SH-SY5Y (cell line): ENCODE results near the gene CARHSP1.

Experiments used
- GATA2 ChIP-seq: IDR thresholded peaks from 2 replicates; pipeline ENCODE4 v1.6.1; 2011; ENCODE audit warnings: mild to moderate bottlenecking, low read depth, low read length
- GATA3 ChIP-seq: IDR thresholded peaks from 2 replicates; pipeline ENCODE4 v1.6.1; 2011; ENCODE audit warnings: low read depth, mild to moderate bottlenecking, low read length, moderate library complexity

The CARHSP1 gene

GRCh38 chr16:8855051-8855786 lies 13.6 kb downstream of the CARHSP1 start:
- TF ChIP-seq GATA2 = no peak
- TF ChIP-seq GATA3 = no peak

- TF ChIP-seq GATA2 = no peak
- no peak for TF ChIP-seq GATA3
Observed at GRCh38 chr16:8854298-8854948, 14.4 kb downstream of the CARHSP1 start.

DNA sequence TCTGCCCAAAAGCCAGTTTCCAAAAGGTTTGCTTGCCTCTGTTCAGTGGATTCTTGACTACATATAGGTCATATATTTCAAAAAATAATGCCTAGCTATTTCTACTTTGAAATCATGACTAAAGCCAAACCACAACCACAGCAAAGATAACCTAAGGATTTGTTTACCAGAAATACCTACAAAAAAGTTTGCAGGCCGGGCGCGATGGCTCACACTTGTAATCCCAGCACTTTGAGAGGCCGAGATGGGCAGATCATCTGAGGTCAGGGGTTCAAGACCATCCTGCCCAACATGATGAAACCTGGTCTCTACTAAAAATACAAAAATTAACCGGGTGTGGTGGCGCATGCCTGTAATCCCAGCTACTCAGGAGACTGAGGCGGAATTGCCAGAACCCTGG lies 15.2 kb downstream of the CARHSP1 start:
- TF ChIP-seq GATA2 = no peak
- no peak for TF ChIP-seq GATA3

DNA sequence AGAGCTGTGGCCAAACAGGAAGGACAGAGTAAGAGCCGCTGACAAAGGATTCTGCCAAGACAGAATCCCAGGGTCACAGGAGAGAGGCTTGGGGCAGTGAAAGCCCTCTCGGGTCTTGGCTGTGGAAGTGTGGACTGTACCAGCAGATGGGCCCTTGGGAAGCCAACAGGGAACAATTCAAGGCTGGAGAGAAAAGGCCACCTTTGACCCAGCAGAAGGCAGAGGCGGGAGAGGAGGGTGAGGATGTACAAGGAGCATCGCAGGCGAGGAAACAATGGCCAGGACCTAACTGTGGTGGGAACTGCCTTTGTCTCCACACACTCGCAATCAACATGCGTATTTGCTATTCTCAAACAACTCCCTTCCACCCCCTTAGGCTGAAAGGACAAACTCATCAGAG lies 15.7 kb downstream of the CARHSP1 start:
- TF ChIP-seq GATA3 (no peak), GATA2 (no peak)

- TF ChIP-seq GATA2 (no peak), GATA3 (no peak)
Observed at GRCh38 chr16:8852534-8852933, 16.3 kb downstream of the CARHSP1 start.

GRCh38 chr16:8851761-8852403 lies 16.9 kb downstream of the CARHSP1 start:
- TF ChIP-seq GATA2 = no peak
- TF ChIP-seq GATA3 = no peak

DNA sequence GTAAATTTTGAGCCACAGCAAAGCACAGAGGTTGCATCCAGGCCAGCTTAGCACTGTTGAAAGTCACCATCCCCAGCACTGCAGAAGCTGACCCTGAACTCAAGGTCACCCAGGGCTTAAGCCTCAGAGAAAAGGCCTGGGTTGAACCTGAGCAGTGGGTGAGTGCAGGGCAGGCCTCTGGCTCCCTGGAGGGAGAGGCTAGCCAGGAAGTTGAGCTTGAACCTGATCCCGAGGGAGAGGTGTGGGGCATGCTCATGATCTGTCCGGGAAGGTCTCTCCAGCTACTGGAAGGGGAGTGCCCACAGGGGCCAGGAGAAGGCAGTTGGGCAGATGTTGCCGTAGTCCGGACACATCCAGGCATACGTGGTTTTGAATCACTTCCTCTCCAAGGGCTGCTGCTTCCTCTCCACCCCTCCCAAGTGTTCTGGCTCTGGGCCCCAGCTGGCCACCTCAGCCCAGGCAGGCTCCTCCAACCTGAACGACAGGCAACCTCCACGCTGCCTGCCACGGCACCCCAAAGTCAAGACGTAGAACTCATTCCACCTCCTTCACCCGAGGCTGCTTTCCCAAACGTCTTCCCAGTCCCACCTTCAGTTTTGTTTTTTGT lies 18.4 kb downstream of the CARHSP1 start:
- TF ChIP-seq GATA3 = no peak
- TF ChIP-seq GATA2 = no peak

- TF ChIP-seq GATA3 (no peak), GATA2 (no peak)
Observed at GRCh38 chr16:8849411-8850011, 19.3 kb downstream of the CARHSP1 start.

DNA sequence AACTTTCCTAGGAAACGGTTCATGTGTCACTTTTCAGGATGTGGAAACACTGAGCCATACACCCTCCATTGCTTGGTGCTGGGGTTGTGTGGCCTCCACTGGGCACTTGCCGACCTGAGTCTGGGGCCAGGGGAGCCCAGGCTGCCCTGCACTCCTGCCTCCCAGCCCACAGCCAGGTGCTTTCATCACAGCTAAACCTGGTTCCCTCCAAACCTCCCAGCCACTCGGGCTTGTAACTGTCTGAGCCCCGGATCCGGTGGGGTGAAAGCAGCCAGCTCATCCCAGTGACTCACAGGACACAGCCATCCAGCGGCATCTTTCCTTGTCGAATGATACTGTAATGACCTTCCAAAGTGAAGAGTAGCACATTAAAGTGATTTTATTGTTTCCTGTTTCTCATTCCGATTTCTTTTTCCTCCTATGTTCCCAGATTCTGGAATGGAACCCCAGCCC lies 19.8 kb downstream of the CARHSP1 start:
- no peak for TF ChIP-seq GATA3
- no peak for TF ChIP-seq GATA2

GRCh38 chr16:8848231-8848938 lies 20.4 kb downstream of the CARHSP1 start:
- TF ChIP-seq GATA3 (no peak), GATA2 (no peak)

- TF ChIP-seq GATA3 (no peak), GATA2 (no peak)
Observed at GRCh38 chr16:8847623-8848022, 21.2 kb downstream of the CARHSP1 start.

DNA sequence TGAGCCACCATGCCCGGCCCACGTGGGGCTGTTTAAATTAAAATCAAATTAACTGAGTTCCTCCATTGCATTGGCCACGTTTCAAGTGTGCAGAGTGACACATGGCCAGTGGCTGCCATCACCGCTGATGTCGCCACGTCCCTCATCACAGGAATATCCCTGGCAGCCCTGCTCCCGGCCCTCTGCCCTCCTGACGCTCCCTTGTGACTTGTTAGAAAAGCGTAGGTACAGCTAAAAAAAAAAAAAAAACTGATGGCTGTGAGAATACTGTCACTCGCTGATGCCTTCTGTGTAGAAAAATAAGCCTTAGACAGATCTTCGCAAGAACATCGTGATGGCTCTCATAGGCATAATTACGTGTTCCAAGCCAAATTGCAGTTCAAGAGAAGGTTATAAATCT lies 21.7 kb downstream of the CARHSP1 start:
- no peak for TF ChIP-seq GATA2
- no peak for TF ChIP-seq GATA3

DNA sequence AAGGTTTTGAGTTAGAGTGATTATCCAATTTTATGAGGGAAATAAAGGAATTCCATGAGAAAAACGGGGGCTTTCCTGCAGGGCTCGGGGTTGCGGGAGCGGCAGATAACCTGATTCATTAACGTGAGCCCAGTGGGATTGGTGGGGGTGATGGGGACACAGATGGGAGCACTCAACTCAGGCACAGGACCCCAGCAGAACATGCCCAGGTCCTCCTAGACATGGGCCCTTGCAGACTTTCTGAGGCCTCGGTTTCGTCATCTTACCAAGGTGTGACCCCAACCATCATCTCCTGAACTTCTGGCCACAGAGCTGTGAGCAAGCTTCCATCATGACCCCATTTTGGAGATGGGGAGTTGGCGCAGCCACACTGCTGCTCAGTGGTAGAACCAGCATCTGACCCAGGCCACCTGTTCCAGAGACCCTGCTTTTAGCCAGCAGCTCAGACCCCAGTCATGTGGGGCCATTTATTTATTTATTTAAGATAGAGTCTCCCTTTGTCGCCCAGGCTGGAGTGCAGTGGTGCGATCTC lies 22.3 kb downstream of the CARHSP1 start:
- TF ChIP-seq GATA3 (no peak), GATA2 (no peak)
